ENCODE results near the gene LUZP4.
"Not testable (repeated sequence)": the region's sequence is repeated elsewhere in the genome, so short reads cannot be mapped to it uniquely, and the experiment has no call there.

Gene LUZP4

DNA sequence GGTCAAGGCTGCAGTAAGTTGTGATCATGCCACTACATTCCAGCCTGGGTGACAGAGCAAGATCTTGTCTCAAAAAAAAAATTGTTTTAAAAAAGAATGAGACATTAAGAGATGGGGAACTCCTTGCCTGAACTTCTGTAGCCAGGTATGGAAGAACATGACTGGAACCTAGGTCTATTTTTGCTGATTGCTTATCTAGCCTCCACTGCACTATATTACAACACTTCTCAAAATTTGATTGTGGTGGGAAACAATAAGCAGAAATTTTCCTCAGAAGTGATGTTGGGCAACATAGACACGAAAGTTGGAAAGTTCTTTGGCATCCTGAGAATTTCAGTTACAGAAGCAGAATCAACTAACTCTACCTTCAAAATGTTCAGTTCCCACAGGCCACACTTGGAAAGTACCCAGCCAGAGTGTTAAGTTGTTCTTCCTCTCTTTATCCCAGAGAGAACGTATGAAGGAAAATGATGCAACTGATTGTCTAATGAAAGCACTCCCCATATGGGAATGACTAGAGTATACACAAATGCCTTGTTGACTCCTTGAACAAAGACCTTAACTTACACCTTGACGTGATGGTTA lies 50.0 kb downstream of the LUZP4 start:
- DNase-seq = no peak

DNA sequence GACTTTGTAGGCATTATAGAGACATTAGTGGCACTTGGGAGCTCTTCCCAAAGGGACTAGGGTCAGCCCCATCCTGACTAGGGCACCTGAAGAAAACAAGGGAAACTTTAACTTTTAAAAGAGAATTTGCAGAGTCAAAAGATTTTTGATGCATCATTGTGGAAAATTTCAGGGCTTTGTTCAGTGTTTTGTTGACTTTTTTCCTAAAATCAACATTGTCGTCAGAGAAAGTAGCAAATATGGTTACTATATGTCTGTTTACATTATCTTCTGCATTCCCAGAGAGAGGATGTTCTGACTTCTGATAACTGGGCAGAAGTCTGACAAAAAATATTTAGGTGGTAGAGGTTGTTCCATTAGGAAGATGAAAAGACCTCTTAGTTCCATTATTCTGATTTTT lies 51.9 kb downstream of the LUZP4 start:
- no peak for DNase-seq

DNA sequence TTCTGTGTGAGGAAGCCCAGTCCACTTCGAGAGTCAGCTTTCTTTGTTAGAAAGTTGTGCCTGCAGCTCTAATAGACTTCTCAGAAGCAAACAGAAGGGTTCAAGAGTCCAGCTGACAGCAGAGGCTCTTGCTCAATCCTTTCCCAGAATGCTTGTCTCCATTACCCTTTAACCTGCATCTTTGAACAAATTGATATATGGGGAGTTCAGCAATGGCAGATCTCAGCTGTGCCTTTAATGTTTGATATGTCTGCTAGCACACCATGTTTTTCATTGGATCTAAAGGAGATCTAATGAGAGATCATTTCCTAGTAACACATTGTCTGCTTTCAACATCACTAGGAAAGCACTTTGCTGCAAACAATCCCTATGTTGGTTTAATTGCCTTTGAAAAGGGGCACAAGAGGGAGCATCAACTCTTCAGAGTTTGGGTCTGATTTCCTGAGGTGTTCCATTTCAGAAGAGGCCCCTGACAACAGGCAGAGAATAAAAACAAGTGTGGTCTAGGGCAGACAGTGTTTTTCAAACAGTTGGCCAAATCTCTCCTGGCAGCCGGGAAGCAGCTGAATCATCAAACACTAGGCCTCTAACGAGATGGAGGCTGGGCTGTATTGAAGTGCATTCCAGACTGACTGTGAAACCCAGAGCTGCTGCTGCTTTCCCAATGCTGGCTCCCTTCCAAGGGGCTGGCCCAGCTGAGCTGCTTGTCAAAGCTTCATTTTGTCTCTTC lies 55.5 kb downstream of the LUZP4 start:
- DNase-seq = peak; percentile 73

DNA sequence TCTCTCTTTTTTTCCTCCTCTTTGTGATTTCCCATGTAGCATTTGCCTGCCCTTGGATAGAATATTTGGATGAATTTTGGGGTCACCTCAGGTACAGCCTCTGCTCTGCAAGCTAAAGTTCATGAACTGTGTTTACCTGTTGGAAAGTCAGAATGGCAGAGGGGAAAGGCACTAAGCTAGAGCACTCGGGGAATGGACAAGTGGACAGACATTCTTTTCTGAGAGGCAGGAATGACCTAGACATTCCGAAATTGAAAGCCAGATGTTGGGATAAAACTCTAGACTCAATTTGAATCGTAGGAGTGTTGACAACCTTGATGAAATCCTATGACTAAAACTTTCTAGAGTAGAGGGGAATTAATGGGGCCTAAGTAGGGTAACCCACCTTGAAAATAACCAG lies 56.1 kb downstream of the LUZP4 start:
- DNase-seq = no peak

DNA sequence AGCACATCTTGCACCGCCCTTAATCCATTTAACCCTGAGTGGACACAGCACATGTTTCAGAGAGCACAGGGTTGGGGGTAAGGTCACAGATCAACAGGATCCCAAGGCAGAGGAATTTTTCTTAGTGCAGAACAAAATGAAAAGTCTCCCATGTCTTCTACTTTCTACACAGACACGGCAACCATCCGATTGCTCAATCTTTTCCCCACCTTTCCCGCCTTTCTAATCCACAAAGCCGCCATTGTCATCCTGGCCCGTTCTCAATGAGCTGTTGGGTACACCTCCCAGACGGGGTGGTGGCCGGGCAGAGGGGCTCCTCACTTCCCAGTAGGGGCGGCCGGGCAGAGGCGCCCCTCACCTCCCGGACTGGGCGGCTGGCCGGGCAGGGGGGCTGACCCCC lies 57.2 kb downstream of the LUZP4 start:
- DNase-seq = not testable (repeated sequence)

DNA sequence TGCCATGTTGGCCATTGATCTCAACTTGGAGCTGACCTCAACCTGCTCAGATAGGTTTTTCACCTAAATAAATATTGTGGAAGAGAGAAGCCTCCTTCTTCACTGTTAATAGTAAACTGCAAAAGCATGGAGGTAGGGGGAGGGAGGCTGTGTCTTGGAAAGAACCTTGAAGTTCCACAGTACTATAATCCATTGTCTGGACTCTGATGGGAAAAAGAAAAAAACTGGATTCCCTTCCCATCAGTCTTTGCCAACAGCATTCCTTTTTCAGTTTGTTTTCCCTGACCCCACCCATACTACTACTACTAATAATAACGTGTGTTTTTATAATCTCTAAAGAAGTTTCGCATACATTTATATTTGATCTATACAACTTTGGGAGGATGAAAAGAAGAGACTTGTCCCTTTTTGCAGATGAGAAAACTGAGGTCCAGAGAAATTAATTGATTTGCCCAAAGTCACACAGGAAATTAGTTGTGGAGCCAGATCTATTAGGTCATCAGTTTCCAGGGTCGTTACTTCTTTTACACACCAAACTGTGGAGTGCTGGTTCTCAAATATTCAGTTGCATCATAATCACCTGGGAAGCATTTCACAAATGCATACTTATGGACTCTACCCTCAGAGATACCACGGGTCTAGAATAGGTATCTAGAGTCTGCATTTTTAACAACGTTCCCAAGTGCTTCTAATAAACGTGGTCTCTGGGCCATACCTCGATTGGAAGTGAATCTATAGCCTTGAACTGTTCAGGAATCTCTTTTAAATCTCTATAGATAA lies 59.1 kb downstream of the LUZP4 start:
- no peak for DNase-seq

DNA sequence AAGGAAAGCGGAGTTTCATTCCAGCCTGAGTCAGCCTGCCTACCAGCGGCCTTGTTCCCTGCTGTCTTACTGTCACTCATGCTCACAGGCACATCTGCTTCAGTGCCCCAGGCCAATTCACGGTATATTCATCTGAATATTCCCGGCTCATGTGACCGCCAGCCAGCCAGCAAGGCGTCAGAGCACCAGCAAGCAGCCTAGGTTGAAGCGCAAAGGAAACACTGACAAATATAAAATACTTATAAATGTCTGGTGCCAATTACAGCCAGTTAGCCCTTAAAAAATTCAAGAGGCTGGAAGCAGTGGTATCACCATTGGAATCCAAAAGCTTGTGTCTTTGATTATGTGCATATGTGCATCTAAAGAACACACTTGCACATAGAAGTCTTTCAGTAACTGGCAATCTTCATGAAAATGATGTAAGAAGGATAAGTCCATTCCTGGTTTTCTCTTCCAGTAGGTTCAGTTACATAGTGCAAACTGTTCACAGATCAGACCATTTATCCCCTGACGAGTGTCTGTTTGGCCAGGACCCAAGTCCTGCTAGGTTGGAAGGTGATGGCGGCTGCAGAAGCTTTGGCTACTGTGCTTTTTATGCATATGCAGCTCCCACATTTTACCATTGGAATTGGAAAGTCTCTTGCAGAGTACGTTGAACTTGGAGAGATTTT lies 61.3 kb downstream of the LUZP4 start:
- no peak for DNase-seq

DNA sequence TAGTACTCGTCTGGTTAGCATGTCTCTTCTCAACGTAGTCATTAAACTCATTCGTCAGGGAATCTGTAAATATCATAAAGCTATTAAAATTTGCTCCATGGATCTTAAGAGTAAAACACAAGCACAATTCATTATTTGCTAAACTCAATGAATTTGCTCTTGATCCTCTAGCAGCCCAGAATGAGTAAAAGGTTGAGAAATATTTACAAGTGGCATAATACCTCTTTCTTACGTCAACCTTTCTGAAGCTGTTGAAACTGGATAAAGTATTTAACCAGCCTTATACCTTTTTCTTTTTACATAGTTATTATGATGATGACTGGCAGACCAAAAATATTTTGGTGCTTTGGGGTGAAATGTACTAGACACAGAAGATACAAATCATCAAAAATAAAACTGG lies 66.9 kb downstream of the LUZP4 start:
- DNase-seq = no peak
